HEK293 (cell line): Measurements from ENCODE around the gene MPV17.

Experiments used
- CTCF ChIA-PET: fragments of 350-600 bp; formaldehyde crosslinking; extraction: SDS; loops from one replicate; lab custom pipeline; 2021; ENCODE audit warnings: antibody characterized with exemption; lab: Yijun Ruan, JAX
- POLR2A ChIA-PET: fragments of 300-600 bp; formaldehyde crosslinking; extraction: SDS; loops from one replicate; lab custom pipeline; 2020; ENCODE audit warnings: antibody characterized with exemption, inconsistent platforms; lab: Yijun Ruan, JAX
- H3K27ac ChIP-seq: fragments of 200-500 bp; sonication (Bioruptor generic); 2 replicates; pipeline ENCODE4 v1.5.1; 2014; ENCODE audit warnings: low read depth, low read length, control low read depth, inconsistent platforms; ENCODE audit errors: extremely low read depth
- H3K36me3 ChIP-seq, 2 experiments: fragments of 200-500 bp in 1 of 2; sonication (Bioruptor generic) in 1 of 2; 1 replicate in 1 of 2; 2 replicates in 1 of 2; pipeline ENCODE4 v1.5.1; 2014 to 2017; ENCODE audit warnings: inconsistent platforms in 2 of 2, low read length in 2 of 2; ENCODE audit not compliant: control insufficient read depth in 2 of 2, insufficient read depth in 1 of 2
- H3K4me1 ChIP-seq: fragments of 200-500 bp; sonication (Bioruptor generic); 2 replicates; pipeline ENCODE4 v1.5.1; 2014; ENCODE audit warnings: mild to moderate bottlenecking, low read length, inconsistent platforms; ENCODE audit not compliant: control insufficient read depth, insufficient read depth
- H3K4me3 ChIP-seq: 2 replicates; pipeline ENCODE4 v1.5.1; 2011; ENCODE audit warnings: low read depth, mild to moderate bottlenecking, control low read depth, low read length, moderate library complexity
- H3K9me3 ChIP-seq: fragments of 200-500 bp; sonication (Bioruptor generic); 2 replicates; pipeline ENCODE4 v1.5.1; 2014; ENCODE audit warnings: low read depth, low read length, inconsistent platforms; ENCODE audit not compliant: control insufficient read depth, insufficient read depth
- GFI1B ChIP-seq: fragments of 450-650 bp; formaldehyde crosslinking; IDR thresholded peaks from 2 replicates; pipeline ENCODE4 v1.5.1; 2016; ENCODE audit warnings: missing biosample characterization, missing genetic modification characterization
- GLI4 ChIP-seq: fragments of 450-650 bp; formaldehyde crosslinking; IDR thresholded peaks from 2 replicates; pipeline ENCODE4 v1.5.1; 2016; ENCODE audit warnings: missing biosample characterization, missing genetic modification characterization
- GLIS1 ChIP-seq: fragments of 450-650 bp; formaldehyde crosslinking; IDR thresholded peaks from 2 replicates; pipeline ENCODE4 v1.5.1; 2016; ENCODE audit warnings: missing biosample characterization, missing genetic modification characterization
- KLF16 ChIP-seq: fragments of 450-650 bp; formaldehyde crosslinking; IDR thresholded peaks from 2 replicates; pipeline ENCODE4 v1.5.1; 2017; ENCODE audit warnings: missing biosample characterization, missing genetic modification characterization
- MYNN ChIP-seq: fragments of 450-650 bp; formaldehyde crosslinking; IDR thresholded peaks from 2 replicates; pipeline ENCODE4 v1.5.1; 2016; ENCODE audit warnings: missing biosample characterization, missing genetic modification characterization, borderline replicate concordance
- SP2 ChIP-seq: fragments of 450-650 bp; formaldehyde crosslinking; IDR thresholded peaks from 2 replicates; pipeline ENCODE4 v1.5.1; 2016; ENCODE audit warnings: missing biosample characterization, missing genetic modification characterization
- ZFP37 ChIP-seq: fragments of 450-650 bp; formaldehyde crosslinking; IDR thresholded peaks from 2 replicates; pipeline ENCODE4 v1.5.1; 2016; ENCODE audit warnings: missing biosample characterization, missing genetic modification characterization
- ZFP69B ChIP-seq: fragments of 450-650 bp; formaldehyde crosslinking; IDR thresholded peaks from 2 replicates; pipeline ENCODE4 v1.5.1; 2016; ENCODE audit warnings: missing biosample characterization, missing genetic modification characterization
- ZNF155 ChIP-seq: fragments of 450-650 bp; formaldehyde crosslinking; IDR thresholded peaks from 2 replicates; pipeline ENCODE4 v1.5.1; 2016; ENCODE audit warnings: missing biosample characterization, missing genetic modification characterization
- ZNF2 ChIP-seq: fragments of 450-650 bp; formaldehyde crosslinking; IDR thresholded peaks from 2 replicates; pipeline ENCODE4 v1.5.1; 2016; ENCODE audit warnings: missing biosample characterization, missing genetic modification characterization
- ZNF292 ChIP-seq: fragments of 450-650 bp; formaldehyde crosslinking; IDR thresholded peaks from 2 replicates; pipeline ENCODE4 v1.5.1; 2016; ENCODE audit warnings: low read depth, missing biosample characterization, missing genetic modification characterization, borderline replicate concordance
- ZNF366 ChIP-seq: fragments of 450-650 bp; formaldehyde crosslinking; conservative IDR thresholded peaks from 2 replicates; pipeline ENCODE4 v1.5.1; 2016; ENCODE audit warnings: missing biosample characterization, missing genetic modification characterization
- ZNF701 ChIP-seq: fragments of 450-650 bp; formaldehyde crosslinking; IDR thresholded peaks from 2 replicates; pipeline ENCODE4 v1.5.1; 2016; ENCODE audit warnings: missing biosample characterization, missing genetic modification characterization
- ZNF704 ChIP-seq: fragments of 450-650 bp; formaldehyde crosslinking; IDR thresholded peaks from 2 replicates; pipeline ENCODE4 v1.5.1; 2016; ENCODE audit warnings: missing biosample characterization, missing genetic modification characterization
- ZNF768 ChIP-seq: fragments of 450-650 bp; formaldehyde crosslinking; IDR thresholded peaks from 2 replicates; pipeline ENCODE4 v1.5.1; 2018; ENCODE audit warnings: missing biosample characterization, mild to moderate bottlenecking, missing genetic modification characterization
- ZNF830 ChIP-seq: fragments of 450-650 bp; IDR thresholded peaks from 2 replicates; pipeline ENCODE4 v1.5.0; 2018; ENCODE audit warnings: missing biosample characterization, missing genetic modification characterization, low read depth, mild to moderate bottlenecking, moderate library complexity
- ZSCAN30 ChIP-seq: fragments of 450-650 bp; IDR thresholded peaks from 2 replicates; pipeline ENCODE4 v1.5.1; 2018; ENCODE audit warnings: missing biosample characterization, mild to moderate bottlenecking, missing genetic modification characterization, moderate library complexity
- TF ChIP-seq, protein P1 (sequence below): fragments of 450-650 bp; formaldehyde crosslinking; IDR thresholded peaks from 2 replicates; pipeline ENCODE4 v1.5.1; 2016; ENCODE audit warnings: missing biosample characterization, missing genetic modification characterization
- TF ChIP-seq, protein P2 (sequence below): fragments of 450-650 bp; formaldehyde crosslinking; IDR thresholded peaks from 2 replicates; pipeline ENCODE4 v1.5.1; 2016; ENCODE audit warnings: missing biosample characterization, missing genetic modification characterization, borderline replicate concordance

MPV17 gene

GRCh38 chr2:27290549-27290948, 32.3 kb downstream of the MPV17 start:
- H3K4me1 ChIP-seq: peaks cover 13% of the 10 kb centered on the region
- no peak overlapping the region for H3K27ac ChIP-seq
- no peaks in the 10 kb centered on the region for H3K36me3 ChIP-seq
- no peak for TF ChIP-seq ZNF292 (tag by site-specific recombination)
- TF ChIP-seq ZSCAN30 (tag by site-specific recombination): no peak
- TF ChIP-seq ZNF704 (tag by site-specific recombination): no peak
- TF ChIP-seq ZNF701 (tag by site-specific recombination): no peak
- no peak for TF ChIP-seq ZNF366 (tag by site-specific recombination)
- TF ChIP-seq ZNF830 (tag by site-specific recombination): no peak
- no peak for TF ChIP-seq GLIS1 (tag by site-specific recombination)
- TF ChIP-seq, protein P1, sequence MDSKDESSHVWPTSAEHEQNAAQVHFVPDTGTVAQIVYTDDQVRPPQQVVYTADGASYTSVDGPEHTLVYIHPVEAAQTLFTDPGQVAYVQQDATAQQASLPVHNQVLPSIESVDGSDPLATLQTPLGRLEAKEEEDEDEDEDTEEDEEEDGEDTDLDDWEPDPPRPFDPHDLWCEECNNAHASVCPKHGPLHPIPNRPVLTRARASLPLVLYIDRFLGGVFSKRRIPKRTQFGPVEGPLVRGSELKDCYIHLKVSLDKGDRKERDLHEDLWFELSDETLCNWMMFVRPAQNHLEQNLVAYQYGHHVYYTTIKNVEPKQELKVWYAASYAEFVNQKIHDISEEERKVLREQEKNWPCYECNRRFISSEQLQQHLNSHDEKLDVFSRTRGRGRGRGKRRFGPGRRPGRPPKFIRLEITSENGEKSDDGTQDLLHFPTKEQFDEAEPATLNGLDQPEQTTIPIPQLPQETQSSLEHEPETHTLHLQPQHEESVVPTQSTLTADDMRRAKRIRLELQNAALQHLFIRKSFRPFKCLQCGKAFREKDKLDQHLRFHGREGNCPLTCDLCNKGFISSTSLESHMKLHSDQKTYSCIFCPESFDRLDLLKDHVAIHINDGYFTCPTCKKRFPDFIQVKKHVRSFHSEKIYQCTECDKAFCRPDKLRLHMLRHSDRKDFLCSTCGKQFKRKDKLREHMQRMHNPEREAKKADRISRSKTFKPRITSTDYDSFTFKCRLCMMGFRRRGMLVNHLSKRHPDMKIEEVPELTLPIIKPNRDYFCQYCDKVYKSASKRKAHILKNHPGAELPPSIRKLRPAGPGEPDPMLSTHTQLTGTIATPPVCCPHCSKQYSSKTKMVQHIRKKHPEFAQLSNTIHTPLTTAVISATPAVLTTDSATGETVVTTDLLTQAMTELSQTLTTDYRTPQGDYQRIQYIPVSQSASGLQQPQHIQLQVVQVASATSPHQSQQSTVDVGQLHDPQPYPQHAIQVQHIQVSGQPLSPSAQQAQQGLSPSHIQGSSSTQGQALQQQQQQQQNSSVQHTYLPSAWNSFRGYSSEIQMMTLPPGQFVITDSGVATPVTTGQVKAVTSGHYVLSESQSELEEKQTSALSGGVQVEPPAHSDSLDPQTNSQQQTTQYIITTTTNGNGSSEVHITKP (tag by site-specific recombination): no peak
- no peak for TF ChIP-seq GLI4
- TF ChIP-seq KLF16 (tag by site-specific recombination): no peak
- no peak for TF ChIP-seq SP2 (tag by site-specific recombination)
- no peak for TF ChIP-seq ZFP37 (tag by site-specific recombination)
- TF ChIP-seq ZNF155 (tag by site-specific recombination): no peak
- no peak for TF ChIP-seq ZNF768
- ChIA-PET CTCF (interaction anchor here (1.1 to 17.4 kb wide), 4 partner anchors 8 to 40 kb away, joined by 3 to 211 read pairs (median 36); partner anchors contain the start of gene TRIM54), POLR2A (no interaction called here)
- no peak overlapping the region for H3K4me3 ChIP-seq
- no peaks in the 10 kb centered on the region for H3K9me3 ChIP-seq

GRCh38 chr2:27288610-27289009, 34.3 kb downstream of the MPV17 start:
- ChIA-PET POLR2A (no interaction called here), CTCF (interaction anchor here (0.6 to 5.3 kb wide), 3 partner anchors 9 to 313 kb away, joined by 3 to 21 read pairs (median 6); no protein-coding TSS in a partner anchor)
- TF ChIP-seq ZNF701 (tag by site-specific recombination) (no peak), ZNF2 (tag by site-specific recombination) (no peak), ZFP69B (tag by site-specific recombination) (no peak), MYNN (no peak), GFI1B (no peak)
- TF ChIP-seq, protein P2, sequence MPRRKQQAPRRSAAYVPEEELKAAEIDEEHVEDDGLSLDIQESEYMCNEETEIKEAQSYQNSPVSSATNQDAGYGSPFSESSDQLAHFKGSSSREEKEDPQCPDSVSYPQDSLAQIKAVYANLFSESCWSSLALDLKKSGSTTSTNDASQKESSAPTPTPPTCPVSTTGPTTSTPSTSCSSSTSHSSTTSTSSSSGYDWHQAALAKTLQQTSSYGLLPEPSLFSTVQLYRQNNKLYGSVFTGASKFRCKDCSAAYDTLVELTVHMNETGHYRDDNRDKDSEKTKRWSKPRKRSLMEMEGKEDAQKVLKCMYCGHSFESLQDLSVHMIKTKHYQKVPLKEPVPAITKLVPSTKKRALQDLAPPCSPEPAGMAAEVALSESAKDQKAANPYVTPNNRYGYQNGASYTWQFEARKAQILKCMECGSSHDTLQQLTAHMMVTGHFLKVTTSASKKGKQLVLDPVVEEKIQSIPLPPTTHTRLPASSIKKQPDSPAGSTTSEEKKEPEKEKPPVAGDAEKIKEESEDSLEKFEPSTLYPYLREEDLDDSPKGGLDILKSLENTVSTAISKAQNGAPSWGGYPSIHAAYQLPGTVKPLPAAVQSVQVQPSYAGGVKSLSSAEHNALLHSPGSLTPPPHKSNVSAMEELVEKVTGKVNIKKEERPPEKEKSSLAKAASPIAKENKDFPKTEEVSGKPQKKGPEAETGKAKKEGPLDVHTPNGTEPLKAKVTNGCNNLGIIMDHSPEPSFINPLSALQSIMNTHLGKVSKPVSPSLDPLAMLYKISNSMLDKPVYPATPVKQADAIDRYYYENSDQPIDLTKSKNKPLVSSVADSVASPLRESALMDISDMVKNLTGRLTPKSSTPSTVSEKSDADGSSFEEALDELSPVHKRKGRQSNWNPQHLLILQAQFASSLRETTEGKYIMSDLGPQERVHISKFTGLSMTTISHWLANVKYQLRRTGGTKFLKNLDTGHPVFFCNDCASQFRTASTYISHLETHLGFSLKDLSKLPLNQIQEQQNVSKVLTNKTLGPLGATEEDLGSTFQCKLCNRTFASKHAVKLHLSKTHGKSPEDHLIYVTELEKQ: no peak
- Histone ChIP-seq H3K9me3 (no peaks in the 10 kb centered on the region), H3K4me1 (peaks cover 11% of the 10 kb centered on the region), H3K27ac (no peak overlapping the region), H3K36me3 (no peaks in the 10 kb centered on the region), H3K4me3 (no peak overlapping the region)
